Renal cortex interstitium (tissue), 15 donors: ENCODE results near the gene TMEM184A. TPM values are rescaled to one million over a fixed set of nuclear protein-coding genes. Genes with fewer than 3 reads are reported as not detected.

Source experiments
- DNase-seq, 11 donors: peaks; one replicate each; pipeline ENCODE4 v3.0.0-alpha.2; 2013; ENCODE audit warnings: low read depth in 9 of 11, low spot score in 4 of 11; ENCODE audit errors: extremely low read depth in 1 of 11
- long read RNA-seq, 16 experiments: transcript quantifications; one replicate each; lab custom pipeline, GENCODE V29; 2026
- polyA plus RNA-seq, 3 donors: library from polyadenylated mRNA; unstranded; fragments of 120-200 nt; gene quantifications; one replicate each; pipeline ENCODE4 v1.2.1, GENCODE V29; 2013; ENCODE audit not compliant: insufficient read length in 3 of 3

Gene TMEM184A
- polyA plus RNA-seq = 10 to 100 TPM in 1 of 3 donors, 1 to 10 TPM in 2; 4.6 to 11.1 (median 6.0) TPM
- long read RNA-seq, donor 1 = 0 reads
- long read RNA-seq, donor 2 = 0 reads
- long read RNA-seq, donor 3, partial matches to known transcripts = 0 of 1 reads
- long read RNA-seq, donor 3, other reads (novel, unspliced or antisense) = 0 of 1 reads
- long read RNA-seq, donor 4 = 0 reads
- long read RNA-seq, donor 5 = 0 reads
- long read RNA-seq, donor 6, partial matches to known transcripts = 0 of 1 reads
- long read RNA-seq, donor 6, other reads (novel, unspliced or antisense) = 0 of 1 reads
- long read RNA-seq, donor 7 = 0 reads
- long read RNA-seq, donor 8 = 0 reads
- long read RNA-seq, donor 9 = 0 reads
- long read RNA-seq, donor 10, full-length matches to known transcripts = 2 of 2 reads
- long read RNA-seq, donor 10, partial matches to known transcripts = 0 of 2 reads
- long read RNA-seq, donor 10, other reads (novel, unspliced or antisense) = 0 of 2 reads
- long read RNA-seq, donor 11, full-length matches to known transcripts = 1 of 1 reads
- long read RNA-seq, donor 11, partial matches to known transcripts = 0 of 1 reads
- long read RNA-seq, donor 11, other reads (novel, unspliced or antisense) = 0 of 1 reads
- long read RNA-seq, donor 12 = 0 reads
- long read RNA-seq, donor 13 = 0 reads
- long read RNA-seq, donor 14 = 0 reads
- long read RNA-seq, donor 15 = 0 reads
- long read RNA-seq, donor 16, partial matches to known transcripts = 0 of 1 reads
- long read RNA-seq, donor 16, other reads (novel, unspliced or antisense) = 0 of 1 reads

- DNase-seq = no peak
These were observed at the start of gene TMEM184A for GRCh38 chr7:1555813-1556543. Gene TMEM184A, minus strand, starts transcription at chr7:1556205. Its CDS starts 721 bp downstream, at chr7:1555484.

GRCh38 chr7:1604383-1604782 lies 48.4 kb upstream of the TMEM184A start:
- no peak for DNase-seq

DNA sequence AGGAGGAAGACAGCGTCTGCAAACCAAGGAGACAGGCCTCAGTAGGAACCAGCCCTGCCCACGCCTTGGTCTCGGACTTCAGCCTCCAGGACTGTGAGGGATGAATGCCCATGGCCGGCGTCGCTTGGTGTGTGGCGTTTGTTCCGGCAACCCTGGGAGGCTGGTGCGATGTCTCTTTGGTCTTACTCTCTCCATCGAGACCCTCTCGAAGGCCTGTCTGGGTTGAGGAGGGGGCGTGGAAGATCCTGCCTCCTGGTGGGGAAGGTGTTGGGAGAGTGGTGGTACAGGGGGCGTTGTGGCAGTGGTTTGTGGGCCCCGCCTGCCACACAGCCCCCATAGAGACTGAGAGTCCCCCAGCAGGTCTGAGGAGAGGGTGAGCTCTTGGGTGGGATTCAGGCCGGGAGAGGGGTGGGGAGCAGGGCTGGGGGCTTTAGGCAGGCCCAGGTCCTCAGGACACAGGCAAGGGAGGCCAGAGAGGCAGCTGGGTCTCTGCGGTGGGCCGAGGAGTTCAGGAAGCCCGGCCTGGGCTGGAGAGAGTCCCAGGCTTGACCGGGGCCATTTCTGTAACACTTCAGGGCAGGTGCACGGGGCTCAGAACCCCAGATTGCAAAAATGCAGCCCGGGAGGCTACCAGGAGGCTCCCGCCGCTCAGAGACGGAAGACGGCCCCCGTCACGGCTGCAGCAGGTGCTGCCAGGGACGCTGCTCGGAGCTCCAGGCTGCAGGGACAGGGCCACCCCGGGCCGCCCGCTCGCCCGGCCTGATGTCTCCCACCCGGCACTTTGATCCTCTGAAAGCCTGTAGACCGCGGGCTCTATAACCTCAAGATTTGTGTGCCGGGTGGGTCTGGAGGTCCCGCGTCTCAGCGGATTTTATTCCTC lies 47.6 kb upstream of the TMEM184A start:
- DNase-seq = no peak

DNA sequence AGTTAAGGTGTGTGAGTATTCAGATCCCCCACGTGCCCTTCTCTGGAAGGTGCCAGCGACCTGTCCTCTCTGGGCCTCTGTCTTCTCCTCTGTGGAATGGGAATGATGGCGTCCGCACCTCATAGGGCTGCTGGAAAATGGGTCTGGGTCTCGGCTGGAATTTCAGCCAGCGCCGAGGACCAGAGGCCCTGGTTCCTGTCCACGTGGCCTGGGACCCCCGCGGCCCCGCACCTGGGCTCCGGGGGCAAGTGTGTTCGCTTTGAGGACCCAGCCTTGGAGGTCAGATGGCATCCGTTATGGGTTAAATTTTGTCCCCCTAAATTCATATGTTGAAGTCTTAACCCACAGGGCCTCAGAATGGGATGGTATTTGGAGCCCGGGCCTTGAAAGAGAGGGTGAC lies 46.4 kb upstream of the TMEM184A start:
- no peak for DNase-seq

DNA sequence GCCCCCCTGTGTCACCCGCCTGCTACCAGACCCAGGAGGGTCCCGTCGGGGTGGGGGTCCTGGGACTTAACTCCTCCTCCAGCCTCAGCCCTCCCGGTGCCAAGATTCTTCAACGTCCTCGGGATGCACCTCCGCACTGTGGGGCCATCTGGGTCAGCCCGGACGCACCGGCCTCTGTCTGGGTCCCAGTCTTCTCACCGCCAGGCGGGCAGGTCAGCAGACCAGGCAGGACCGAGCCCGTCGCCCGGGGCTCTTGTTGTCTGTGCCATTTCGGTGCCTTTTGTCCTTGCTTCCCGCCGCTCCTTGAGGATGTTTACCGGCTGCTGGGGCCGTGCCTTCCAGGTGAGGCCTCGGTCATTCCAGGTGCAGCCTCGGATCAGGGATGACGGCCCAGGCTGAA lies 46.0 kb upstream of the TMEM184A start:
- DNase-seq = no peak

DNA sequence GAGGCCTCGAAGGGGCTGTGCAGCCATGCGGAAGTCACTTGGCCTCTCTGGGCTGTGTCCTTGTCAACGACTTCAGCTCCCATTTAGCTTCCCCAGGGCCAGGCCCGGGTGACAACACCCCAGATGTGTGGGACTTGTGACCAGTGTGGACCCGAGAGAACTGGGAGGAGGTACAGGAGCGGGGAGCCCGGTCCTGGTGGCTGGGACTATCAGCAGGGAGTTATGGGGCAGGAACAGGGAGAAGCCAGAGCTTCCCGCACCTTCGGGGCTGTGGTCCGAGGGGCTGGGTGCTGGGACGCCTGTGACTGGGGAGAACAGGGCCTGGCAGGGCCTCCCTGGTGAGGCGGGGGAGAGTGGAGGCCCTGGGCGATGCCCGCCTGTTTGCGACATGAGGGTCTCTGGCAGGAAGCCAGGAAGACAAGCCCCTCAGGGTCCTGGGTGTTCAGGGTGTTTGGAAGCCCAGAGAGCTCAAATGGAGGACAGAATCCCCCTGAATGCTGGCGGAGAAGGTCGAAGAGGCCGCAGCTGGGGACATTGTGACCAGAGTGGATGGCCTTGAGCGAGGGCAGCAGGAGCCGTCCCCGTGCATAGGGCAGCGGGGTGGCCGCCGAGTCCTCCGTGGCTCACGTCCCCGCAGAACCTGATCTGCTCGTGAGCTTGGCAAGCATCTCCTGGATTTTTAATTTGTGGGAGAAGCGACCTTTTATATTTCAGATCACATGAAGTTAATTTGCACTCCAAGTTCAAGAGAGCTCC lies 43.8 kb upstream of the TMEM184A start:
- no peak for DNase-seq

DNA sequence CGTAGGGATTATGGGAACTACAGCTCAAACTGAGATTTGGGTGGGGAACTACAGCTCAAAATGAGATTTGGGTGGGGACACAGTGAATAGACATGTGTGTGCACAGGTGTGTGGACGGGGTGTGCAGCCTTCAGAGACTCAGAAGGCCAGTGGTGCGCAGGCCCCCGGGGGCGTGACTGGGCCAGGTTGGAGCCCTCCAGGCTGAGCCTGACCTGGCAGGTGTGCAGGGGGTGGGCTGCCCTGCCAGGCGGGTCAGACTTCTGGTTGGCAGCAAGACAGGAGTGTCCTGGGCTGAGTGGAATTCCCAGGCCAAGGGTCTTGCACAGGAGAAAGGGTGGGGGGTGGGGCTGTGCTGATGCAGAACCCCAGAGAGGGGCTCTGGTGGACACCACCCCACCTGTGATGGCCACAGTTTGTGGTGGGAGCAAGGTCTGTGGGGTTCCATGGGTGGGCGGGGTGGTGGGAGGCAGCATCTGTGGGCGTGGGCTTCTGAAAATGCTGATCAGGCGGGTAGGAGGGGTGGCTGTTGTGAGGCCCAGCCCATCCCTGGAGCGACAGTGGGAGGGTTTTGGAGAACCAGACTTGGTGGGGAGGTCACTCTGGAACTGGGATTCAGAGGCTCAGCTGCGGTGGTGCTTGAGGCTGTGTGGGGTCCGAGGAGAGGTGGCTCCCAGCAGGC lies 43.1 kb upstream of the TMEM184A start:
- no peak for DNase-seq

DNA sequence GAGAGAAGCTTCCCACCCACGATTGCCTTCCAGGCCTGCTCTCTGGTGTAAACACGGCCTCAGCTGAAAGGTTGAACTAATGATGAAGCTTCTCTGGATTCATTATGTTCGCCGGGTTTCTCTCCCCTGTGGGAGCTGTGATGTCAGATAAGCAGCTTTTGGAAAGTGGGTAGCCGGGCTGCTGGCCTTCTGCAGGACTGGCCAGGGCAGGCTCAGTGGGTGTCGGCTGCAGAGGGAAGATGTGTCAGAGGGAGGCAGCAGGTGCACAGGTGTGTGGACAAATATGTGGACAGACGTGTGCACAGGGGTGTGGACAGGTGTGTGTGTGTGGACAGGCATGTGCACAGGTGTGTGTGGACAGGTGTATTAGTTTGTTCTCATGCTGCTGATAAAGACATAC lies 42.3 kb upstream of the TMEM184A start:
- no peak for DNase-seq

DNA sequence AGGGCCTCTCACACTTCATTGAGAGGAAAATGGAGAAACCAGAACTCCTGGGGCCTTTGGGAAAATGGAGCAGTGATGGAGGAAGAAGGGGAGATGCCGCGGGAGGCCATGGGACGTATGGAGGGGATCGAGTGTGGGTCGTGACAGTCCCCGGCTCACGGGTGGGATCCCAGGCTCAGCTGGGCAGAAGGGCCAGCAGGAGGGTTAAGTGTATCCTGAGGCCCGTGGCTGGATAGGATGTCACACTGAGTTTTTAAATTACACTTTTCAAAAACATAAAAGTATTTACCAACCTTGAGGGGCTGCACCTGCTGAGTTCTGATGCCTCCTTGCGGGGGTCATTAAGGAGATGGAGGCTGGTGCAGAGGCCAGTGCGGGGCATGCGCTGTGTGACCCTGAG lies 41.8 kb upstream of the TMEM184A start:
- DNase-seq = no peak

DNA sequence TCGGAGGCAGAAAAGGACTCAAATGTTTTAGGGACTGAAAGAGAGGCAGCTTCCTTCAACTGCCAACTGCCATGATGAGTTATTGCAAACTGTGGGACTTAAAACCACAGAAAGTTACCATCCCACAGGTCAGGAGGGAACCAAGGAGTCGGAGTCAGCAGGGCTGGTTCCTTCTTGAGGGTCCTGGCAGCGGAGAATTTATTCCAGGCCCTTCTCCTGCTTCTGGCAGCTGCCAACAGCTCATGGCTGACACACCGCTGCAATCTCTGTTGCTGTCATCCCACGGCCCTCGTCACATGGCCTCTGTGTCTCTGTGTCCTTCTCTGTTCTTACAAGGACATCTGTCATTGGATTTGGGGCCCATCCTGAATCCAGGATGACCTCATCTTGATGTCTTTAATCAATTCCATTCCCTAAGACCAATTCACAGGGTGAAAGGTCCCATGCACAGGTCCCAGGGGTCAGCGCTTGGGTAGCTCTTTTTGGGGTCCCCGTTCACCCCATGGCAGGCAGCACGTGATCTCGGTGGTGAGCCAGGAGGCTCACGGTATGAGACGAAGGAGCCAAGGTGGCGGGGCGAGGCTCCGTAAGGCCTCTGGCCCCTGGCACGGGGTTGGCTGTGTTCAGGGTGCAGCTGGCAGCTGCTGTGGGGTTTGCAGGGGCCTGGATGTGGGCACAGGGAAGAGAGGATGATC lies 41.2 kb upstream of the TMEM184A start:
- no peak for DNase-seq

DNA sequence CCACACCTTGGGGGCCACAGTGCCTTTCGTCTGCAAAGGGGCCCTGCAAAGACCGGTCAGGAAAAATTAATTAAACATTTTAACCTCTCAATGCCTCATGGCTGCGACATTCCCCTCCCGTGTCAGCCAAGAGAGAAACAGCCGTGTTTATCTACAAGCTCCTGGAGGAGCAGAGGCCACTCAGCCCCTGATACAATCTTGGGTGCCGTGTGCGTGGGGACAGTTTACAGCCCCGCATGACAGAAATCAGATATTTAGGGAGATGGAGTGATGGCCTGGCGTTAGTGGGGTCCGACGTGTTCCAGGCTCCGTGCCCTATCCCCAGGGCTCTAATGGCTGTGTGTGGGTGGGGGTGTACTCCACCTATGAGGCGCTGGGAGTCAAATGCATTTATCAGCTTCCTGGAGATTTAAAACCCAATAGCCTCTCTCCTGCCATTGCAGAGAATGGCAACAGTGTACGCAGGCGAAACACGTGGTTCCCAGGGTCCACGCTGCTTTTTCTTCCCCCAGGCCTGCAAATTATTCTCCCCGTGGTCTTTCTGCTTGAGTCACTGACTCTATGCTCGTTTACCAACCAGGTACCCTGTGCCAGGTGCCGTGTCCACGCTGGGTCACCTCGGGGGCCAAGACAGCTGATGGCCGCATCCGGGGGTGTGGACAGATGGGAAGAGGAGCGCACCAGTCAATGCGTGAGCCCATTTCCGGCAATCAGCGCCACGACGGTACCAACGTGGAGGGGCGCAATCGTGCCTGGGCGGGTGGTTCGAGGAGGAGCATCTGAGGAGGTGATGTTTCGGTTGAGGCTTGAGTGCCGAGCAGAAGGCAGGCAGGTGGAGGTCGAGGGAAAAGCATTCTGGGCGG lies 40.4 kb upstream of the TMEM184A start:
- DNase-seq = no peak

DNA sequence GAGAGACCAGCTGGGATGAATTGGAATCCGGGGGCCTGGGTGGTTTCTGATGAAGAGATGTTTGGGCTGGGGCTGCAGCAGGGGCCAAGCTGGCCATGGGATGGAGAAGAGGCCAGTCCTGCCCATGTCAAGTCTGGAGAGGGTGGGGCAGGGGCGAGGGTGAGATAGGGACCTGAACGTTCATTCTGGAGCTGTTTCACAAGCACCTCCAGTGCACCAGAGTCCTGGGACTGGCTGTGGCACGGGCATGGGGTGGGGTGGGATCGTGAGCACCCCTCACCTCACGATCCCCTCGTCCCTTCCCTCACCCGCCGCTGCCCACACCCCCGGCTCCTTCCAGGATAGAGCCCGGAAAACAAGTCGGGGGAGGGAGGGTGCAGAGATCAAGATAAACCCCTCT lies 39.6 kb upstream of the TMEM184A start:
- DNase-seq = no peak

DNA sequence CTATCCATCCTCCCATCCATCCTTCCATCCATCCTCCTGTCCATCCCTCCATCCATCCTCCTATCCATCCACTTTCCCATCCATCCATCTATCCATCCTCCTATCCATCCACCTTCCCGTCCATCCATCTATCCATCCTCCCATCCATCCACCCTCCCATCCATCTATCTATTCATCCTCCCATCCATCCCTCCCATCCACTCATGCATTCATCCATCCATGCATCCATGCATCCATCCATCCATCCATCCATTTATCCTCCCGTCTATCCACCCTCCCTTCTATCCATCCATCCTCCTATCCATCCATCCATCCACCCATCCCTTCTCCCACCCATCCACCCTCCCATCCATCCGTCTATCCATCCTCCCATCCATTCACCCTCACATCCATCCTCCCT lies 39.0 kb upstream of the TMEM184A start:
- DNase-seq = no peak

GRCh38 chr7:1593904-1594421 lies 38.0 kb upstream of the TMEM184A start:
- DNase-seq = no peak

GRCh38 chr7:1593091-1593866 lies 37.3 kb upstream of the TMEM184A start:
- no peak for DNase-seq
